Liver (tissue), 9 donors: Measurements from ENCODE around the gene CRAT. TPM values are rescaled to one million over a fixed set of nuclear protein-coding genes. Genes with fewer than 3 reads are reported as not detected.

Experiments used
- DNase-seq: peaks from one replicate; pipeline ENCODE4 v3.0.0-alpha.2; 2017; ENCODE audit warnings: low spot score
- H3K27ac ChIP-seq, 2 donors: one replicate each; pipeline ENCODE4 v1.7.0; 2013; ENCODE audit warnings: inconsistent platforms in 2 of 2, low read length in 2 of 2, control low read depth in 1 of 2, low read depth in 1 of 2, mild to moderate bottlenecking in 1 of 2
- H3K27me3 ChIP-seq, 4 donors: one replicate each; pipeline versions ENCODE4 v1.6.1 to v1.7.0; 2013; ENCODE audit warnings: low read length in 3 of 4, inconsistent platforms in 1 of 4, mild to moderate bottlenecking in 1 of 4, moderate library complexity in 1 of 4; ENCODE audit not compliant: control insufficient read depth in 4 of 4, insufficient read depth in 4 of 4
- H3K36me3 ChIP-seq, 4 donors: one replicate each; pipeline versions ENCODE4 v1.6.1 to v1.7.0; 2013; ENCODE audit warnings: low read length in 3 of 4, mild to moderate bottlenecking in 3 of 4, low read depth in 1 of 4, moderate library complexity in 1 of 4; ENCODE audit not compliant: control insufficient read depth in 4 of 4, insufficient read depth in 3 of 4
- H3K4me1 ChIP-seq, 4 donors: one replicate each; pipeline versions ENCODE4 v1.6.1 to v1.7.0; 2013; ENCODE audit warnings: low read length in 3 of 4, mild to moderate bottlenecking in 3 of 4, moderate library complexity in 1 of 4; ENCODE audit not compliant: control insufficient read depth in 4 of 4, insufficient read depth in 4 of 4
- H3K4me3 ChIP-seq, 3 donors: one replicate each; pipeline versions ENCODE4 v1.6.1 to v1.7.0; 2013; ENCODE audit warnings: low read length in 3 of 3, control low read depth in 1 of 3, low read depth in 1 of 3, mild to moderate bottlenecking in 1 of 3
- H3K9ac ChIP-seq, 2 donors: one replicate each; pipeline ENCODE4 v1.7.0; 2013; ENCODE audit warnings: low read length in 2 of 2, mild to moderate bottlenecking in 2 of 2, moderate library complexity in 2 of 2, control low read depth in 1 of 2, low read depth in 1 of 2
- H3K9me3 ChIP-seq, 4 donors: one replicate each; pipeline versions ENCODE4 v1.6.1 to v1.7.0; 2013; ENCODE audit warnings: low read length in 3 of 4; ENCODE audit not compliant: control insufficient read depth in 4 of 4
- EGR1 ChIP-seq, 2 donors: IDR thresholded peaks; 2 replicates each; pipeline ENCODE4 v1.6.1; 2016 to 2018; ENCODE audit warnings: antibody characterized with exemption in 2 of 2, low read depth in 2 of 2
- FOXA1 ChIP-seq: IDR thresholded peaks from 2 replicates; pipeline ENCODE4 v1.6.1; 2016; ENCODE audit warnings: antibody characterized with exemption
- FOXA2 ChIP-seq: IDR thresholded peaks from 2 replicates; pipeline ENCODE4 v1.6.1; 2016; ENCODE audit warnings: antibody characterized with exemption
- GABPA ChIP-seq, 2 donors: IDR thresholded peaks in 1 of 2; conservative IDR thresholded peaks in 1 of 2; 2 replicates each; pipeline ENCODE4 v1.6.1; 2016; ENCODE audit warnings: antibody characterized with exemption in 2 of 2, mild to moderate bottlenecking in 1 of 2, moderate library complexity in 1 of 2
- HNF4A ChIP-seq, 2 donors: conservative IDR thresholded peaks; 2 replicates each; pipeline ENCODE4 v1.6.1; 2016; ENCODE audit warnings: antibody characterized with exemption in 2 of 2, mild to moderate bottlenecking in 2 of 2
- HNF4G ChIP-seq: IDR thresholded peaks from 2 replicates; pipeline ENCODE4 v1.6.1; 2016; ENCODE audit warnings: antibody characterized with exemption
- MAX ChIP-seq: IDR thresholded peaks from 2 replicates; pipeline ENCODE4 v1.6.1; 2016; ENCODE audit warnings: antibody characterized with exemption
- NR2F2 ChIP-seq: IDR thresholded peaks from 2 replicates; pipeline ENCODE4 v1.6.1; 2016; ENCODE audit warnings: antibody characterized with exemption
- RAD21 ChIP-seq, 2 donors: IDR thresholded peaks; 2 replicates each; pipeline ENCODE4 v1.6.1; 2016; ENCODE audit warnings: antibody characterized with exemption in 2 of 2, mild to moderate bottlenecking in 2 of 2
- REST ChIP-seq: IDR thresholded peaks from 2 replicates; pipeline ENCODE4 v1.6.1; 2016; ENCODE audit warnings: antibody characterized with exemption, mild to moderate bottlenecking
- SP1 ChIP-seq: IDR thresholded peaks from 2 replicates; pipeline ENCODE4 v1.6.1; 2018; ENCODE audit warnings: antibody characterized with exemption, mild to moderate bottlenecking
- YY1 ChIP-seq: IDR thresholded peaks from 2 replicates; pipeline ENCODE4 v1.6.1; 2016; ENCODE audit warnings: antibody characterized with exemption, mild to moderate bottlenecking
- ZBTB33 ChIP-seq: IDR thresholded peaks from 2 replicates; pipeline ENCODE4 v1.6.1; 2016; ENCODE audit warnings: antibody characterized with exemption
- WGBS: extraction: QIAGEN DNeasy Blood & Tissue Kit; methylation state at CpG from one replicate; pipeline ENCODE4 v1.1.7; 2013; 5-methylcytosine and 5-hydroxymethylcytosine counted together
- polyA plus RNA-seq, 2 donors: library from polyadenylated mRNA; stranded (reverse) in 1 of 2; unstranded in 1 of 2; fragments of 200-250 nt in 1 of 2; fragments of >200 nt in 1 of 2; fragmentation: Nextera tagmentation in 1 of 2; extraction: Ambion mirVana in 1 of 2; gene quantifications; one replicate each; pipeline versions ENCODE4 v1.2.1 to v1.2.3, GENCODE V29; 2013 to 2015
- total RNA-seq, 2 donors: library from RNA; depleted of rRNA; stranded (reverse); fragments of >200 nt; gene quantifications; one replicate each; pipeline ENCODE4 v1.2.3, GENCODE V29; 2014
- TF ChIP-seq, protein P1 (sequence below): IDR thresholded peaks from 2 replicates; pipeline ENCODE4 v1.6.1; 2016; ENCODE audit warnings: antibody characterized with exemption
- TF ChIP-seq, protein P2 (sequence below): fragments of 150-350 bp; IDR thresholded peaks from 2 replicates; pipeline ENCODE4 v1.5.1; 2017; ENCODE audit warnings: improper control_type of control experiment, low read depth, low read length; ENCODE audit not compliant: missing input control
- donor health status: healthy.
- donor health status: healthy.
- donor health status: healthy.
- donor health status: healthy.
- donor health status: healthy.

CRAT gene
- total and polyA plus RNA-seq, 4 donors, result 33.8 to 121 (median 89.1) TPM

DNA sequence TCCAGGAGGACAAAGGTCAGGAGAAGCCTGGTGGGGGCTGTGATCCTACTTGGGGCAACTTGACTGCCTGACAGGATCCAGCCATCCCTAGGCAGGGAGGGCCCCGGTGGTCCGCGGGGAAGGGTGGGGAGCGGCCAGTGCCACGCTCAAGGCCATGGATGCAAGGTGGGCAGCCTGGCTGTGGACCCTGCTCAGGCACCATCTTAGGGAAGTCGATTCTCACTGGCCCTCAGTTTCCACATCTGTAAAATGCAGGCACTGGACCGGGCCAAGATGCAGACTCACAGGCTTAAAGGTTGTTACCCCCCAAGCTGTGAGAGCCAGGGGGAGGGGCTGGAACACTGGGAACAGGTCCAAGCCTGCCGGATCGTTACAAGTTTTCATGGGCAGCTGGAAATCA lies 38.4 kb downstream of the CRAT start:
- Histone ChIP-seq H3K9ac (no peak overlapping the region), H3K4me1 (peaks cover 25 to 65% (median 48%) of the 10 kb centered on the region in 4 donors), H3K27me3 (no peaks in the 10 kb centered on the region), H3K36me3 (peaks cover 0 to 6% (median 0%) of the 10 kb centered on the region in 4 donors), H3K9me3 (no peaks in the 10 kb centered on the region), H3K4me3 (no peak overlapping the region), H3K27ac (no peak overlapping the region)
- 63% methylated on average over 9 of the region's 9 CpGs for WGBS
- peak; percentile 52 for DNase-seq
- TF ChIP-seq MAX (no peak), HNF4G (no peak), HNF4A (conservative IDR thresholded peaks at IDR 0.05) (peak in 1 of 2 donors; percentile 22)
- TF ChIP-seq, protein P1, sequence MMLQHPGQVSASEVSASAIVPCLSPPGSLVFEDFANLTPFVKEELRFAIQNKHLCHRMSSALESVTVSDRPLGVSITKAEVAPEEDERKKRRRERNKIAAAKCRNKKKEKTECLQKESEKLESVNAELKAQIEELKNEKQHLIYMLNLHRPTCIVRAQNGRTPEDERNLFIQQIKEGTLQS, result no peak

- Histone ChIP-seq H3K27ac (no peak overlapping the region), H3K4me3 (no peak overlapping the region), H3K27me3 (no peaks in the 10 kb centered on the region), H3K9me3 (no peaks in the 10 kb centered on the region), H3K9ac (no peak overlapping the region), H3K36me3 (peaks cover 0 to 6% (median 0%) of the 10 kb centered on the region in 4 donors), H3K4me1 (peaks cover 23 to 59% (median 43%) of the 10 kb centered on the region in 4 donors)
- 67% methylated on average over 10 of the region's 10 CpGs for whole genome bisulfite sequencing
- no peak for TF ChIP-seq GABPA (IDR thresholded peaks at IDR 0.05 in 1 of 2, conservative IDR thresholded peaks at IDR 0.05 in 1 of 2)
- TF ChIP-seq HNF4A (conservative IDR thresholded peaks at IDR 0.05), result no peak
- TF ChIP-seq FOXA1, result no peak
- TF ChIP-seq FOXA2, result no peak
- no peak for TF ChIP-seq SP1
- DNase-seq, result peak; percentile 58
These were observed 39.0 kb downstream of the CRAT start for GRCh38 chr9:129071526-129072126.

GRCh38 chr9:129070696-129071525 lies 39.7 kb downstream of the CRAT start:
- H3K27me3 ChIP-seq, result no peaks in the 10 kb centered on the region
- WGBS, result 89% methylated on average over 21 of the region's 21 CpGs
- DNase-seq, result peak; percentile 58
- H3K9ac ChIP-seq, result no peak overlapping the region
- peaks cover 0 to 6% (median 0%) of the 10 kb centered on the region in 4 donors for H3K36me3 ChIP-seq
- TF ChIP-seq, protein P2, sequence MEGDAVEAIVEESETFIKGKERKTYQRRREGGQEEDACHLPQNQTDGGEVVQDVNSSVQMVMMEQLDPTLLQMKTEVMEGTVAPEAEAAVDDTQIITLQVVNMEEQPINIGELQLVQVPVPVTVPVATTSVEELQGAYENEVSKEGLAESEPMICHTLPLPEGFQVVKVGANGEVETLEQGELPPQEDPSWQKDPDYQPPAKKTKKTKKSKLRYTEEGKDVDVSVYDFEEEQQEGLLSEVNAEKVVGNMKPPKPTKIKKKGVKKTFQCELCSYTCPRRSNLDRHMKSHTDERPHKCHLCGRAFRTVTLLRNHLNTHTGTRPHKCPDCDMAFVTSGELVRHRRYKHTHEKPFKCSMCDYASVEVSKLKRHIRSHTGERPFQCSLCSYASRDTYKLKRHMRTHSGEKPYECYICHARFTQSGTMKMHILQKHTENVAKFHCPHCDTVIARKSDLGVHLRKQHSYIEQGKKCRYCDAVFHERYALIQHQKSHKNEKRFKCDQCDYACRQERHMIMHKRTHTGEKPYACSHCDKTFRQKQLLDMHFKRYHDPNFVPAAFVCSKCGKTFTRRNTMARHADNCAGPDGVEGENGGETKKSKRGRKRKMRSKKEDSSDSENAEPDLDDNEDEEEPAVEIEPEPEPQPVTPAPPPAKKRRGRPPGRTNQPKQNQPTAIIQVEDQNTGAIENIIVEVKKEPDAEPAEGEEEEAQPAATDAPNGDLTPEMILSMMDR, result no peak
- no peak for TF ChIP-seq EGR1 (IDR thresholded peaks at IDR 0.05; ENCODE audit: low read depth in 2 of 2)
- no peak for TF ChIP-seq REST
- TF ChIP-seq ZBTB33, result no peak
- no peak for TF ChIP-seq RAD21 (IDR thresholded peaks at IDR 0.05)
- no peak for TF ChIP-seq SP1
- TF ChIP-seq HNF4G, result no peak
- no peak for TF ChIP-seq NR2F2
- TF ChIP-seq GABPA (IDR thresholded peaks at IDR 0.05 in 1 of 2, conservative IDR thresholded peaks at IDR 0.05 in 1 of 2), result no peak
- no peak for TF ChIP-seq FOXA2
- TF ChIP-seq YY1, result no peak
- no peak for TF ChIP-seq MAX
- TF ChIP-seq FOXA1, result no peak
- peaks cover 19 to 52% (median 36%) of the 10 kb centered on the region in 4 donors for H3K4me1 ChIP-seq
- H3K9me3 ChIP-seq, result no peaks in the 10 kb centered on the region
- peak overlapping the region in 1 of 2 donors; percentile 88 for H3K27ac ChIP-seq
- no peak overlapping the region for H3K4me3 ChIP-seq
